SK-N-SH (cell line): ENCODE data around the gene FAF2. TPM values are rescaled to one million over a fixed set of nuclear protein-coding genes. Genes with fewer than 3 reads are reported as not detected.

Experiments used
- CTCF ChIA-PET: fragments of 300-600, 350-600 bp; formaldehyde crosslinking; extraction: SDS; loops from one replicate; lab custom pipeline; 2021; lab: Yijun Ruan, JAX
- POLR2A ChIA-PET: fragments of 350-600 bp; sonication (Branson Sonifier 250); formaldehyde crosslinking; extraction: SDS; loops from one replicate; lab custom pipeline; 2020; ENCODE audit warnings: antibody characterized with exemption, inconsistent platforms; lab: Yijun Ruan, JAX
- DNase-seq: peaks from one replicate; pipeline ENCODE4 v3.0.0; 2012
- H2AFZ ChIP-seq: fragments of 200-600 bp; sonication (generic); 2 replicates; pipeline ENCODE4 v1.8.1; 2016; ENCODE audit warnings: antibody characterized with exemption, mild to moderate bottlenecking, low read depth
- H3F3A ChIP-seq: fragments of 200-600 bp; sonication (generic); replicated peaks from 2 replicates; pipeline ENCODE3; 2016; ENCODE audit warnings: antibody characterized with exemption, mild to moderate bottlenecking; ENCODE audit not compliant: insufficient read depth
- H3K27ac ChIP-seq, 2 experiments: fragments of 200-500 bp in 1 of 2; fragments of 200-600 bp in 1 of 2; sonication (Bioruptor generic) in 1 of 2; sonication (generic), shearing (Covaris generic) in 1 of 2; 2 replicates each; pipeline versions ENCODE4 v1.5.1 to v1.6.1; 2014 to 2016; ENCODE audit warnings: low read depth in 2 of 2, inconsistent platforms in 1 of 2, low read length in 1 of 2, mild to moderate bottlenecking in 1 of 2, mixed read lengths in 1 of 2
- H3K27me3 ChIP-seq: fragments of 200-600 bp; sonication (generic), shearing (Covaris generic); 2 replicates; pipeline ENCODE4 v1.6.1; 2016; ENCODE audit warnings: mixed run types; ENCODE audit not compliant: insufficient read depth
- H3K36me3 ChIP-seq, 2 experiments: fragments of 200-500 bp in 1 of 2; fragments of 200-600 bp in 1 of 2; sonication (Bioruptor generic) in 1 of 2; sonication (generic) in 1 of 2; replicated peaks in 1 of 2; 2 replicates each; pipeline versions ENCODE3 to v1.5.1; 2014 to 2016; ENCODE audit warnings: low read length in 1 of 2, mild to moderate bottlenecking in 1 of 2; ENCODE audit not compliant: insufficient read depth in 2 of 2, control insufficient read depth in 1 of 2
- H3K4me1 ChIP-seq, 2 experiments: fragments of 200-500 bp in 1 of 2; fragments of 200-600 bp in 1 of 2; sonication (Bioruptor generic) in 1 of 2; sonication (generic), shearing (Covaris generic) in 1 of 2; 2 replicates each; pipeline versions ENCODE4 v1.5.1 to v1.6.1; 2014 to 2016; ENCODE audit warnings: low read depth in 1 of 2, low read length in 1 of 2, mixed run types in 1 of 2; ENCODE audit not compliant: insufficient read depth in 2 of 2, control insufficient read depth in 1 of 2
- H3K4me2 ChIP-seq: fragments of 200-600 bp; sonication (generic), shearing (Covaris generic); 2 replicates; pipeline ENCODE4 v1.6.1; 2017; ENCODE audit warnings: mixed run types
- H3K4me3 ChIP-seq, 2 experiments: fragments of 200-500 bp in 1 of 2; fragments of 200-600 bp in 1 of 2; sonication (Bioruptor generic) in 1 of 2; sonication (generic), shearing (Covaris generic) in 1 of 2; 2 replicates each; pipeline versions ENCODE4 v1.5.1 to v1.8.1; 2014 to 2016; ENCODE audit warnings: low read depth in 2 of 2, inconsistent platforms in 1 of 2, low read length in 1 of 2, mild to moderate bottlenecking in 1 of 2, mixed read lengths in 1 of 2, moderate library complexity in 1 of 2
- H3K79me2 ChIP-seq: fragments of 200-600 bp; sonication (generic); 2 replicates; pipeline ENCODE4 v1.8.1; 2017; ENCODE audit warnings: mild to moderate bottlenecking; ENCODE audit not compliant: insufficient read depth
- H3K9ac ChIP-seq: fragments of 200-600 bp; sonication (generic); 2 replicates; pipeline ENCODE4 v1.6.1; 2017; ENCODE audit warnings: mixed run types
- H3K9me2 ChIP-seq: fragments of 200-600 bp; sonication (generic); 2 replicates; pipeline ENCODE4 v1.6.1; 2017; ENCODE audit warnings: mixed run types
- H3K9me3 ChIP-seq: fragments of 200-600 bp; sonication (generic); 2 replicates; pipeline ENCODE4 v1.6.1; 2017; ENCODE audit warnings: mixed run types, mild to moderate bottlenecking, moderate library complexity
- H4K20me1 ChIP-seq: fragments of 200-600 bp; sonication (generic); 2 replicates; pipeline ENCODE4 v1.6.1; 2017; ENCODE audit warnings: mild to moderate bottlenecking, mixed run types; ENCODE audit not compliant: insufficient read depth
- ELF1 ChIP-seq: IDR thresholded peaks from 2 replicates; pipeline ENCODE4 v1.4.0; 2012
- EZH2phosphoT487 ChIP-seq: fragments of 200-600 bp; sonication (generic); IDR thresholded peaks from 2 replicates; pipeline ENCODE4 v1.6.1; 2017; ENCODE audit warnings: low read depth, mixed run types, mild to moderate bottlenecking, antibody characterized with exemption, moderate library complexity, borderline replicate concordance
- FOSL2 ChIP-seq: IDR thresholded peaks from 2 replicates; pipeline ENCODE4 v1.4.0; 2012; ENCODE audit warnings: low read depth, mild to moderate bottlenecking, moderate library complexity, borderline replicate concordance
- FOXM1 ChIP-seq: IDR thresholded peaks from 2 replicates; pipeline ENCODE4 v1.4.0; 2012; ENCODE audit warnings: low read depth, mild to moderate bottlenecking
- GABPA ChIP-seq: IDR thresholded peaks from 2 replicates; pipeline ENCODE4 v1.4.0; 2012; ENCODE audit warnings: low read depth, mild to moderate bottlenecking
- GATA2 ChIP-seq: sonication (generic); formaldehyde crosslinking; IDR thresholded peaks from 2 replicates; pipeline ENCODE4 v1.5.0; 2020; ENCODE audit warnings: mild to moderate bottlenecking, missing genetic modification reagents
- JUND ChIP-seq: IDR thresholded peaks from 2 replicates; pipeline ENCODE4 v1.4.0; 2012
- NRF1 ChIP-seq: IDR thresholded peaks from 2 replicates; pipeline ENCODE4 v1.6.1; 2012; ENCODE audit warnings: low read depth, mild to moderate bottlenecking, low read length
- RFX5 ChIP-seq: IDR thresholded peaks from 2 replicates; pipeline ENCODE4 v1.6.1; 2012; ENCODE audit warnings: mild to moderate bottlenecking, improper control_type of control experiment, low read length
- RXRA ChIP-seq: IDR thresholded peaks from 2 replicates; pipeline ENCODE4 v1.4.0; 2012; ENCODE audit warnings: low read depth, mild to moderate bottlenecking, borderline replicate concordance
- SIN3A ChIP-seq: IDR thresholded peaks from 2 replicates; pipeline ENCODE4 v1.6.1; 2012; ENCODE audit warnings: low read depth, mild to moderate bottlenecking, low read length, moderate library complexity, borderline replicate concordance
- TAF1 ChIP-seq: IDR thresholded peaks from 2 replicates; pipeline ENCODE4 v1.6.1; 2012; ENCODE audit warnings: low read depth, mild to moderate bottlenecking, low read length, moderate library complexity, borderline replicate concordance
- YY1 ChIP-seq: IDR thresholded peaks from 2 replicates; pipeline ENCODE4 v1.4.0; 2012; ENCODE audit warnings: low read depth, mild to moderate bottlenecking
- WGBS: methylation state at CpG from one replicate; pipeline ENCODE4 v1.1.6; 2017; ENCODE audit warnings: low lambda C conversion rate; 5-methylcytosine and 5-hydroxymethylcytosine counted together
- polyA plus RNA-seq, 3 experiments: library from polyadenylated mRNA; depleted of rRNA; stranded (reverse); fragments of >200 nt; gene quantifications; 2 replicates each; pipeline ENCODE4 v1.2.3, GENCODE V29; 2012
- TF ChIP-seq, protein P1 (sequence below): IDR thresholded peaks from 2 replicates; pipeline ENCODE4 v1.6.1; 2012; ENCODE audit warnings: mild to moderate bottlenecking, low read depth, low read length, moderate library complexity
- TF ChIP-seq, protein P2 (sequence below): fragments of 200-600 bp; sonication (generic); IDR thresholded peaks from 2 replicates; pipeline ENCODE4 v1.6.1; 2017; ENCODE audit warnings: antibody characterized with exemption, mild to moderate bottlenecking, moderate library complexity

FAF2 gene
- polyA plus RNA-seq, 1 of the 3 experiments (the other 2 are of a cell fraction) = 25.5 TPM

DNA sequence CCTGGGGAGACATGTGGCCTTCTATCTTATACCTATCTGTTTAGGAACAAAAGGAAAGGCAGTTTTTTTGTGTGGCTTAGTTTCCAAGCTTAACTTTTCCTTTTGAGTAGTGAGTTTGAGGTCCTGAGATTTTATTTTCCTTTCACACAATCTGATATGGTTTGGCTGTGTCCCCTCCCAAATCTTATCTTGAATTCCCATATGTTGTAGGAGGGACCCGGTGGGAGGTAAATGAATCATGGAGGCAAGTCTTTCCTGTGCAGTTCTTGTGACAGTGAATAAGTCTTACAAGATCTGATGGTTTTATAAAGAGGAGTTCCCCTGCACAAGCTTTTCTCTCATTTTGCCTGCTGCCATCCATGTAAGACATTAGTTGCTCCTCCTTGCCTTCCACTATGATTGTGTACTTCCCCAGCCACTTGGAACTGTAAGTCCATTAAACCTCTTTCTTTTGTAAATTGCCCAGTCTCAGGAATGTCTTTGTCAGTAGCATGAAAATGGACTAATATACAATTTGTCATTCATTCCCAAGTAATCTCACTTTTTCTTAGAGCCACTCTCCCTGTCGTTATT, 27.1 kb upstream of the FAF2 start:
- no peak overlapping the region for H3K4me2 ChIP-seq
- CTCF ChIA-PET = no interaction called here
- no peak overlapping the region for H3K27ac ChIP-seq
- no peaks in the 10 kb centered on the region; the same call in 1 of the 2 replicates for H3K27me3 ChIP-seq
- peaks cover under 1% of the 10 kb centered on the region; the same call in 1 of the 2 replicates for H3K79me2 ChIP-seq
- WGBS = 6% methylated on average over 2 of the region's 2 CpGs
- no peaks in the 10 kb centered on the region for H3F3A ChIP-seq
- H3K9me2 ChIP-seq = no peaks in the 10 kb centered on the region
- H3K4me3 ChIP-seq = no peak overlapping the region
- no peak overlapping the region for H3K9ac ChIP-seq
- POLR2A ChIA-PET = no interaction called here
- no peaks in the 10 kb centered on the region for H4K20me1 ChIP-seq
- H2AFZ ChIP-seq = no peak overlapping the region
- no peaks in the 10 kb centered on the region for H3K36me3 ChIP-seq
- DNase-seq = no peak
- H3K4me1 ChIP-seq = peaks cover 0 to 5% of the 10 kb centered on the region in 2 experiments; a peak in 1 of 4 replicates
- TF ChIP-seq JUND (no peak), SIN3A (no peak), FOSL2 (no peak), TAF1 (no peak), FOXM1 (no peak), YY1 (no peak), NRF1 (no peak), RFX5 (no peak), GATA2 (CRISPR knock-in tag) (no peak), EZH2phosphoT487 (no peak), GABPA (no peak), ELF1 (no peak), RXRA (no peak)
- TF ChIP-seq, protein P1, sequence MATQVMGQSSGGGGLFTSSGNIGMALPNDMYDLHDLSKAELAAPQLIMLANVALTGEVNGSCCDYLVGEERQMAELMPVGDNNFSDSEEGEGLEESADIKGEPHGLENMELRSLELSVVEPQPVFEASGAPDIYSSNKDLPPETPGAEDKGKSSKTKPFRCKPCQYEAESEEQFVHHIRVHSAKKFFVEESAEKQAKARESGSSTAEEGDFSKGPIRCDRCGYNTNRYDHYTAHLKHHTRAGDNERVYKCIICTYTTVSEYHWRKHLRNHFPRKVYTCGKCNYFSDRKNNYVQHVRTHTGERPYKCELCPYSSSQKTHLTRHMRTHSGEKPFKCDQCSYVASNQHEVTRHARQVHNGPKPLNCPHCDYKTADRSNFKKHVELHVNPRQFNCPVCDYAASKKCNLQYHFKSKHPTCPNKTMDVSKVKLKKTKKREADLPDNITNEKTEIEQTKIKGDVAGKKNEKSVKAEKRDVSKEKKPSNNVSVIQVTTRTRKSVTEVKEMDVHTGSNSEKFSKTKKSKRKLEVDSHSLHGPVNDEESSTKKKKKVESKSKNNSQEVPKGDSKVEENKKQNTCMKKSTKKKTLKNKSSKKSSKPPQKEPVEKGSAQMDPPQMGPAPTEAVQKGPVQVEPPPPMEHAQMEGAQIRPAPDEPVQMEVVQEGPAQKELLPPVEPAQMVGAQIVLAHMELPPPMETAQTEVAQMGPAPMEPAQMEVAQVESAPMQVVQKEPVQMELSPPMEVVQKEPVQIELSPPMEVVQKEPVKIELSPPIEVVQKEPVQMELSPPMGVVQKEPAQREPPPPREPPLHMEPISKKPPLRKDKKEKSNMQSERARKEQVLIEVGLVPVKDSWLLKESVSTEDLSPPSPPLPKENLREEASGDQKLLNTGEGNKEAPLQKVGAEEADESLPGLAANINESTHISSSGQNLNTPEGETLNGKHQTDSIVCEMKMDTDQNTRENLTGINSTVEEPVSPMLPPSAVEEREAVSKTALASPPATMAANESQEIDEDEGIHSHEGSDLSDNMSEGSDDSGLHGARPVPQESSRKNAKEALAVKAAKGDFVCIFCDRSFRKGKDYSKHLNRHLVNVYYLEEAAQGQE = no peak
- TF ChIP-seq, protein P2, sequence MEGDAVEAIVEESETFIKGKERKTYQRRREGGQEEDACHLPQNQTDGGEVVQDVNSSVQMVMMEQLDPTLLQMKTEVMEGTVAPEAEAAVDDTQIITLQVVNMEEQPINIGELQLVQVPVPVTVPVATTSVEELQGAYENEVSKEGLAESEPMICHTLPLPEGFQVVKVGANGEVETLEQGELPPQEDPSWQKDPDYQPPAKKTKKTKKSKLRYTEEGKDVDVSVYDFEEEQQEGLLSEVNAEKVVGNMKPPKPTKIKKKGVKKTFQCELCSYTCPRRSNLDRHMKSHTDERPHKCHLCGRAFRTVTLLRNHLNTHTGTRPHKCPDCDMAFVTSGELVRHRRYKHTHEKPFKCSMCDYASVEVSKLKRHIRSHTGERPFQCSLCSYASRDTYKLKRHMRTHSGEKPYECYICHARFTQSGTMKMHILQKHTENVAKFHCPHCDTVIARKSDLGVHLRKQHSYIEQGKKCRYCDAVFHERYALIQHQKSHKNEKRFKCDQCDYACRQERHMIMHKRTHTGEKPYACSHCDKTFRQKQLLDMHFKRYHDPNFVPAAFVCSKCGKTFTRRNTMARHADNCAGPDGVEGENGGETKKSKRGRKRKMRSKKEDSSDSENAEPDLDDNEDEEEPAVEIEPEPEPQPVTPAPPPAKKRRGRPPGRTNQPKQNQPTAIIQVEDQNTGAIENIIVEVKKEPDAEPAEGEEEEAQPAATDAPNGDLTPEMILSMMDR = no peak
- no peaks in the 10 kb centered on the region for H3K9me3 ChIP-seq
